ENCODE data around the gene ZNF827.

DNA sequence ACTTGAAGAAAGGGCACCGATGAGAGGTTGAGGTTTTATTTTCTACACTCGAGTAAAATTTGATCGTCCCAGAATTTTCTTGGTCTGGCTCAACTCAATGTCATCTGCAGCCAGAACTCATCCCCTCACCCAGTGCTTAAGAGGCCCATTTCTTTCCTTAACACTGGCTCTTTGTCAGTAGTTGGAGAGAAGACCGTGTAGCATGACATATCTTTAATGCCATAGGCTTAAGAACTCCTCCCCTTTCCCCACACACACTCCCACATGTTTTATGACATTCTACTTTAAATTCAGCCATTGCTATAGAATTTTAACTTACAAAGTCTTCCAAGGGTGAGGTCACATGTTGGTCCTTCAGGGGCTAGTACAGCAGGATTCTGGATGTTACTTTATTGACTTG is 44.2 kb upstream of the ZNF827 start:
- TF ChIP-seq, protein P1, sequence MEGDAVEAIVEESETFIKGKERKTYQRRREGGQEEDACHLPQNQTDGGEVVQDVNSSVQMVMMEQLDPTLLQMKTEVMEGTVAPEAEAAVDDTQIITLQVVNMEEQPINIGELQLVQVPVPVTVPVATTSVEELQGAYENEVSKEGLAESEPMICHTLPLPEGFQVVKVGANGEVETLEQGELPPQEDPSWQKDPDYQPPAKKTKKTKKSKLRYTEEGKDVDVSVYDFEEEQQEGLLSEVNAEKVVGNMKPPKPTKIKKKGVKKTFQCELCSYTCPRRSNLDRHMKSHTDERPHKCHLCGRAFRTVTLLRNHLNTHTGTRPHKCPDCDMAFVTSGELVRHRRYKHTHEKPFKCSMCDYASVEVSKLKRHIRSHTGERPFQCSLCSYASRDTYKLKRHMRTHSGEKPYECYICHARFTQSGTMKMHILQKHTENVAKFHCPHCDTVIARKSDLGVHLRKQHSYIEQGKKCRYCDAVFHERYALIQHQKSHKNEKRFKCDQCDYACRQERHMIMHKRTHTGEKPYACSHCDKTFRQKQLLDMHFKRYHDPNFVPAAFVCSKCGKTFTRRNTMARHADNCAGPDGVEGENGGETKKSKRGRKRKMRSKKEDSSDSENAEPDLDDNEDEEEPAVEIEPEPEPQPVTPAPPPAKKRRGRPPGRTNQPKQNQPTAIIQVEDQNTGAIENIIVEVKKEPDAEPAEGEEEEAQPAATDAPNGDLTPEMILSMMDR (IDR thresholded peaks at IDR 0.05 in 4 of 5, conservative IDR thresholded peaks at IDR 0.05 in 1 of 5) = no peak
- TF ChIP-seq POLR2A (IDR thresholded peaks at IDR 0.05) = no peak

Measured in gastrocnemius medialis (tissue), 4 donors.